GM19455 (cell line): Measurements from ENCODE around the gene ARHGEF4.

Experiments used
- ATAC-seq: cut with Tn5 transposase; IDR thresholded peaks from one replicate; pipeline ENCODE4 v1.9.1; 2021; ENCODE audit not compliant: unreplicated experiment

ARHGEF4 gene, protein sequence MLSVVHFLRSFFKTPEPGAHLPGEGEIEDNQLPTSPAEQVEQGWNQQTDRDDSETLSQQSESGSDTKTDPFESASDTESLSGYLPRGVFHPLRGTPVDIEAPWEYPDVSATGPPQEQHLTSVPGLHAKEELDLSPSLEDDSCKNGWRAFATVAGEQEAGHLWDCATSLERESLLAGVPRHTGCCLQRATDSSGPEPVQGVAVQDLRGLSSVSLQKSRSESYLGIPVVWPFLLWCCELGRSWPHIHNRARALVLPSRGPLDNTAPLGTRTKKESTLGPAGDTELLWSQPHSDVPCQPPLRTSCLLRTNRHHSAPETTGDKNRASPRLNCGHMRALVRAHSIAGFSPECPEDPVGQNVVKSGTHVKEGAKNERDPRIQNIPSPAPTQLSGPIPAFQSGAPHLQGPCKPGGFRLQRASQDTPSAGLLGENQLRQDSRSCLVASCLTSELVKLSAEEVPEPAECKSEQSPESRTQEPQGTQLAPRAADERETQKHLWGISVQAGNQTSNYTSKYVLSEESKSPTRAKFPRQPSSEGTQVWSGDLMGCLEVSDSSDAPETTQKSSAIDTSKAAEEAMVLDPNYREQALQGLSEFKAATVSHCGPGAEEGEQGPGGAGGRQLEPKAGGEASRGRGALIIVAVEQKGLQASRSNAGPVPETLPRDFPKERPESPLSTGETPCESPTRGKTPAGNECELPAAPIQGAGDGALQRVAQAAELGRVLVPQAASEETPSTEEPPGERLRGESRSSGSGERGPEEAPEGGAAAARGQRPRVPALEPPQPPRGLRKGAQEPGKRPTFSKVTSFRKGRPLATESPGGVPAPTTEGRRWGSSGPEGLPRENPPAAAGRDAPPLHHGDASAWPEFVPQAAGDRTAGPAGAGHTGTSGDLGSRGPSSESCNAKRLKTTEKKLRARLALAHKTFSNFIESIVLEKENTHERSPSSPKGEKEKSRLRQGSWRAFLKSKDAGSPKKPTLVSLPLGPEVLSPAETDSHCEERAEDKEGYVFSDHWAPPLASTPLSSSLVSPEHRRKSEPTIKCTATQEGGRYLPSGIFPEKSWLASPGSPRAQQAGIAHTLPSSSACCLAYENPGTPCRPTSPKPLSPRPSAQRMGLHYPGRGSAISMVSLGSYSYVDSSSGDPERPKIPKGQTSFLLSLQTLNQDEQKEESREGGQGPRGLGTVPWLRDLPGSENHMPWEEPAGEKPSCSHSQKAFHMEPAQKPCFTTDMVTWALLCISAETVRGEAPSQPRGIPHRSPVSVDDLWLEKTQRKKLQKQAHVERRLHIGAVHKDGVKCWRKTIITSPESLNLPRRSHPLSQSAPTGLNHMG (N-terminal part only)

DNA sequence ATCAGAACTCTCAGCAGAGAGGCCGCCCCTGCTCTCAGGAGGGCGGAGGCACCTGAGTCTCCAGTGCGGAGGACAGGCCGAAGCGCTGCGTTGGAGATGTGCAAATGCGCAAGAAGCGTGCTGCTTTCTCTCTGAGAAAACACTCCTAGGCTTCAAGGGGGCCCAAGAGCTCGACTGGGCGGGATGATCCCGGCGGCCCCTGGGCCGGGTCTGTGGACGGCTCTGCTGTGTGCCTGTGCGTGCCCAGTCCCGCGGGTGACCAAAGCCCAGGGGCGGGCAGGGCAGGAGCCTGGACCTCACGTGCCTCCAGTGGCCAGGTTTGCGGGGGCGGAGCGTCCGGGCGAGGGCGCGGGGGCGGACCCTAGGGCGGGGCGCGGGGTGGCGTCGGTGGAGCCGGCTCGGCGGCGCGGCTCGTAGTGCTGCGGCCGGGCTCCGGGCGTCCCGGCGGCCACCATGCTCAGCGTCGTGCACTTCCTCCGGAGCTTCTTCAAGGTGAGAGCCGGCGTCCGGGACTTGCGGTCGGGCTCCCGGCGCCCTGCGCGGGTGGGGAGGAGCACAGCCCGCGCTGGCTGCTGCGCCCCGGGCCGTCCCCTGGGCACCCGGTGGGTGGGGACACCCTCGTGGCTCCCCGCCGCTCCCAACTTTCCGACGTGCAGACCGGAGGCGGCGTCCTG, at the start of gene ARHGEF4:
TSS of gene ARHGEF4 (plus strand) at position 414 of the 674 bp plus-strand sequence. CDS start at position 454, 40 bp downstream.
- no peak for ATAC-seq

DNA sequence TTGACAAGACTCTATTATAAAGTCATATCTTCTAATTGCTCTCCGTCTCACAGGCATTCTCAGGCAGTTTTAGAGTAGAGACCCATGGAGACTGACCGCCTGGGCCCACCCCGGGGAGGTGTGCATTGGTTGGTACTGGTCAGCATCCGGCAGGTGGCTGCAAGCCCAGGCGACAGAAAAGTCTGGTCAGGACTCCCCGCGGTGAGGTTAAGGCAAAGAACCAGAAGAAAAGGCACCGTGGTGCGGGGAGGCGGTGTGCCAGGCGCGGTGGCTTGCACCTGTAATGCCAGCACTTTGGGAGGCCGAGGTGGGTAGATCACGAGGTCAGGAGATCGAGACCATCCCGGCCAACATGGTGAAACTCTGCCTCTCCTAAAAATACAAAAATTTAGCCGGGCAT, 48.9 kb upstream of the ARHGEF4 start:
- no peak for ATAC-seq

DNA sequence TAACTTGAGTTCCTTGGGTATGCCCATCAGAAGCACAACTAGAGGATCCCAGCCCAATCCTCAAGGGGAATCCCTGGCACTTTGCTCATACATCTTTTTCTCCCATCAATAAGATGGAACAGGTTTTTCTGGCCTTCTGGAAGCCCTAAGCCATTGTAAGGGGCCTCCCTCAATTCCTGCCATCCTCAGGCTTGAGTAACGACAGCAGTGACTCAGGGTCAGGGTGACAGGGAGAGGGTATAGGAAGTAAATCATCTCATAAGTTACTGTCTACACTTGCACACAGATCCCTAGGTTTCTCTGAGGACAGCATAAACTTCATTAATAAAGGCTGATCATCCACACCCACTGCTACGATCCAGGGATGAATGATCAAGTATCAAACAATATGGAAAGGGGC, 46.4 kb upstream of the ARHGEF4 start:
- ATAC-seq, result no peak

DNA sequence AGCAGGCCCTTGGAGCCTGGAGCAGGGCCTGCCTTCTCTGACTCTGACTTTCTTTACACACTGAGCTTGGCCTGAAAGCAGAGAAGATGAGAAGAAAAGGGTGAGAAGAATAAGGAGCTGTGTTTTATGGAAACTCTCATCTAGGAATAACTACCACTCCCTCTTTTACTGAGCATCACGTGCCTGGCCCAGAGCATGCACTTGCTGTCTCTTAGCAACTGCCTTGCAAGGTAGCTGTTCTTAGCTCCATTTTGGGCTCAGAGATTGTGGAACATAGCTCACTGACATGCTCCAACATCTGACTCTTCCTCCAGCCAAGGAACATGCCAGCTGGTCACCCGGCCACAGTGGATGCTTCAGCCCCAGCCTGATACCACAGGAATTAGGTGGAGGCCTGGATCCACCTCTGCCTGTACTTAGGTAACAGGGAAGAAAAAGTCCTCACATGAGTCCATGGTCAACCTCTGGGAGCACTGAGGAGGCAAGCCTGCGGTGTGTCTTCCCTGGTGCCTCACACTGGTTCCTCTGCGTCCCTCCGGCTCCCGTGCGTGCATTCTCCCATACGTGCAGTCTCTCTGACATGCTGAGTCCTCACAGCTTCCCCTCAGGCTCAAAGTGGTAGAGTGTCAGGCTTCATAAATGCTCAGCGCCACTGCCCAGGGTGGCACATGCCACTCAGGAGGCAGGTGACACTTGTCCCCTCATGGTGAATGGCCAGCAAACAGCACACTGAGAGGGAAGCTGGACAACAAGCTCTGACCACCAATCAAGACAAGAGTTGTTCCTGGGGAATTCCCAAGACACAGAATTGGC, 45.7 kb upstream of the ARHGEF4 start:
- no peak for ATAC-seq

DNA sequence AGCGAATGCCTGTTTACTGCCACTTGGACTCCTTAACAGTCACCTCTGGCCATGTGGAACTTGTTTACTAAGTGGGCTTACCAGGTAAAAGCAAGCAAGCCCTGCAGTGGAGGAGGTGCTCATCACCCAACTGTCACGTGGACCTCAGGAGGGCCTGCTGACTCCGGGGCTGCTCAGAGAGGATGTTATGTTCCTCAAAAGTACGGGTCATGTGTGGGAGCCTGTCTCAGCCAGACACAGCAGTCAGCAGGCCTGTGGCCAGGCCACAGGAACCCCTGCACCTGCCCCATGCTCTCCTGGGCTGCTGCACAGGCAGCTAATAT, 45.1 kb upstream of the ARHGEF4 start:
- ATAC-seq, result no peak

DNA sequence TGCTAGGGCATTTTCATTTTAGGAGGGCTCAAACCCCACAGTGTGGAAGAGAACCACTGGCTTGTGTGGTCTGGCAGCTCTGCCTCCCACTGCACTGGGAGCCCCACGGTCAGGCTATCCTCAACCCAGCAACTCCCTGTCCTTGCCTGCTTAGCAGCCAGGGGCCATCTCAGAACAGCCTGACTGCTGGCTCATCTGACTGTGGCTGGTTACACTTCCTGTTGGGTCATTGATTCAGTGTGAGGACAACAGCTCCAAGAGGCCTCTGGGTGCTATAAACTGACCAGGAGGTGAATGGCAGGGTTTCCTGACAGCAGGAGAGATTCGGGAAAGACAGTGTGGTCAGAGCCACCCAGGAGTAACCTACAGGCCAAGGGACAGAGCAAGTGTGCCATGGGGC, 41.3 kb upstream of the ARHGEF4 start:
- ATAC-seq, result no peak

DNA sequence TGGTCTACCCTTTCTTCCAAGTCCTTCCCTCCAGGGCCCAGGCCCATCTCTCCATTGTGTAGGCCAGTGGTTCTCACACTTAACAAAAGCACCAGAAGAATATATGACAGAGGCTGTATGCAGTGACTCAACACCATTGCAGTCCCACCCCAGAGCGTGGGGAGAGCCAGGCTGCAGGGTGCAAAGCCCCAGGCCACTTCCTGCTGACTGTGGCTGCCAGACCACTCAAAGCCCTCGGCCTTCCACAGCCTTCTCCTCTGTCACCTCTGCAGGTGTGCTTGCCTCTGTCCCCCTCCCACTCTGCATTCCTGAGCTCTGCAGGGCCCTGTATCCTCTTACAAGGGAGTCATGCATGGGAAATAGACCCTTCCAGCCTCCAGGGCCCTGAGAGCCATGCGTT, 40.4 kb upstream of the ARHGEF4 start:
- ATAC-seq, result no peak

DNA sequence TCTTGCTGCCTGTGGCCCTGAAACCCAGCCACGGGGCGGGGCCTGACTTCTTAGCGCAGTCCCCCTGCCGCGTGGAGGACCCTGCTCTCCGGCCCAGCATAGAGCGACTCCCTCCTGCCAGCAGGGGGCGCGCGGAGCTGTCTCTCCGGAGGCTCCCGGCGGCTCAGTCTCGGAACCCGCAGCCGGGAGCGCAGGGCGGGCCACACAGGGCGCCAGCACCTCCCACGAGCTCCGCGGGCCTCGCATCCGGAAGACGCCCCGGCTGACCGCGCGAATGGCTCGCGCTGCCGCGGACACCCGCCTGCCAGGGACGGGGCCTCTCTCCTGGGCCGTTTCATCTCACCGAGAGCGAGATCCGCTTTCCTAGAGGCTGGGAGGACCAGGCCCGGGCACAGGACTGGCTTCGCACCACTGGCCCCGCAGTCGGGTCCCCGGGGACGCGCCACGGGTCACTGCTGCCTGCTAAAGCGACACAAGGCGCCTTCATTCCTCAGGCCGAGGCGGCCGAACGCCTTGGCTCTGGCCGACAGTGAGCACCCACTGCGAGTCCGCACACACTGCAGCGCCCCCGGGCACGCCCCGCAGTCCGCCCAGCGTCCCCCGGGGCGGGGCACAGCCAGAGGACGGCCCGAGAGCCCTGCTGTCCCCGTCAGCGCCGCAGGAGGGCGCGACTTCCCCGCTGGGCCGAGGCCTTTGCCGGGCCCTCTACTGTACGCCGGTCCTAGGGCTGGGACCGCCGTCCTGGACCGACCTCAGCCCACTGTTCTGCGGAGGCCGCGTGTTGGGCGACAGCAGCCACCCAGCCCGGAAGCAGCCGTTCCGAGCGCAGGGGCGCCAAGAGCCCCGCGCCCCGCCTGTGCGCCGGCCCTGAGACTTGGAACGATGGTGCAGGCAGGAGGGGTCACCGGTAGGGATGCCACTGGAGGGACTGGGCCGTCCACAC, 39.0 kb upstream of the ARHGEF4 start:
- ATAC-seq, result peak; percentile 93

DNA sequence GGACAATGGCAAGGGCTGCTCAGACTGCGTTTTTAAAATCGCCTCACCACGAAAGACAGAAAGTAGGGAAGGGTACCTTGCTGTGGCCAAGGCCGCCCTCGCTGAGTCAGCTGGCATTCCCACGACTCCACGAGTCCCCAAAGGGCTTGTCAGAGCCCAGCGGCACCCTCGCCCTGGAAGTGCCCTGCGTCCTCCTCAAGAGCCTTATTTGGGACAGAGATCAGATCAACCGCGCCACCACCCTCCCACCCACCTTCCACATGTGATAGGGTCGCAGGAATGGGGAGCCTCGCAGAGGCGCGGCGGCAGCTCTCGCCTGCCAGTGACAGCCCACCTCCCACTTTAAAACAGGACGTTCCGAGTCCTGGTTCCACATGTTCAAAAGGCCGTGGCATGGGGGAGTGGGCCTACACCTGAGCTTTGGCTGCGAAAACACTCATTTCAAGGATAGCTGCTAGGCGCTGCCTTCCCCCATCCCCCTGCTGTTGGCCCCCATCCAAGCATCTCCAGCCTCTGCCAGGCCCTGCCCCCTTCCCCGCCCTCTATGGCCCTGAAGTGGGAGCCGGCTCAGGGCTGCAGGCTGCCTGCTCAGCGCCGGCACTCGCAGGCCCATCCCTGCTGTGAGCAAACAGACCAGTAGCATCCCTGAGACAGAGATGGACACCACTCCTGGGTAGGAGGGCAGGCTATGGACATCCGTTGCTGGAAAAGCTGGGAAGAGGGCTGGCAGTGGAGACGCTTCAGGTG, 38.1 kb upstream of the ARHGEF4 start:
- no peak for ATAC-seq

DNA sequence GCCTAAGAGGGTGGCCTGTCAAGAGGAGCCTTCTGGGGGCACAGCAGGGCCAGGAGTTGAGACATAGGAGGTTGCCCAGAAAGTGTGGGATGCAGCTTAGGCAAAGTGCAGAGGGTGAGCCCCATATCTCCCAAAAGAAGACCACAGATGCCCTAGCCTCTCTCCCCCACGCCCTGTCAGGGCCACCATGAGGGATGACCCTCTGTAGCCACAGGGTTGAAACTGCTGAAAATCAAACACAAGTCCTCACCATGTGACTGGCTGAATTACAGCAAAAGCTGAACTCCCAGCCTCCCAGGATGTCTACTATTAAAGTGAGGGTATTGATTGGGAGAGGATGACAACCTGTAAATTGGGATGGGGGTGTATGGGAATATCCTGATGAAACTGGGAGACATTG, 37.4 kb upstream of the ARHGEF4 start:
- no peak for ATAC-seq

DNA sequence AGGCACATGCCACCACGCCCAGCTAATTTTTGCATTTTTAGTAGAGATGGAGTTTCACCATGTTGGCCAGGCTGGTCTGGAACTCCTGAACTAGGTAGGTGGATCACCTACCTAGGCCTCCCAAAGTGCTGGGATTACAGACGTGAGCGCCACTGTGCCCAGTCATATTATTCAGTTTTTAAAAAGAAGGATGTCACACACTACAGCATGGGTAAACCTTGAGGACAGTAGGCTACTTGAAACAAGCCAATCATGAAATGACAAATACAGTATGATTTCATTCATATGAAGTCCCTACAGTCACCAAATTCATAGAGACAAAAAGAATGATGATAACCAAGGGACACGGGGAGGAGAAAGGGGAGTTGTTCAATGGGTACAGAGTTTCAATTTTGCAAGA, 31.1 kb upstream of the ARHGEF4 start:
- no peak for ATAC-seq

DNA sequence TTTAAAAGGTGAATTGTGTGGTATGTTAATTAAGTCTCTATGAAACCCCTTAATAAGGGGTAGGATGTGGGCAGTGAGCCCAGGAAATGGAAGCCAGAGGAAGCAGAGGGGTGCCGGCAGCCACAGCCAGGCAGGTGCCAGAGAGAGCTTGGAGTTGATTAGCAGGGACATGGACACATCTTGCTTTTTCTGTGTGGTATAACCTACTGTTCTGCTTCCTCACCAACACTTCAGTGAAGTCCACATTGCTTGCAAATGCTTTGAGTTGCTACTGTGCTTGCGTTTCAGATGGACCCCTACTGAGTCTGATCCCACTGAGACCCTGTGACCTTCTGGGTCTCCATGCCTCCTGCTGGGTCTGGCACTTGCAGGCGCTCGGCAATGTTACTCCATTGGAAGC, 30.3 kb upstream of the ARHGEF4 start:
- no peak for ATAC-seq

DNA sequence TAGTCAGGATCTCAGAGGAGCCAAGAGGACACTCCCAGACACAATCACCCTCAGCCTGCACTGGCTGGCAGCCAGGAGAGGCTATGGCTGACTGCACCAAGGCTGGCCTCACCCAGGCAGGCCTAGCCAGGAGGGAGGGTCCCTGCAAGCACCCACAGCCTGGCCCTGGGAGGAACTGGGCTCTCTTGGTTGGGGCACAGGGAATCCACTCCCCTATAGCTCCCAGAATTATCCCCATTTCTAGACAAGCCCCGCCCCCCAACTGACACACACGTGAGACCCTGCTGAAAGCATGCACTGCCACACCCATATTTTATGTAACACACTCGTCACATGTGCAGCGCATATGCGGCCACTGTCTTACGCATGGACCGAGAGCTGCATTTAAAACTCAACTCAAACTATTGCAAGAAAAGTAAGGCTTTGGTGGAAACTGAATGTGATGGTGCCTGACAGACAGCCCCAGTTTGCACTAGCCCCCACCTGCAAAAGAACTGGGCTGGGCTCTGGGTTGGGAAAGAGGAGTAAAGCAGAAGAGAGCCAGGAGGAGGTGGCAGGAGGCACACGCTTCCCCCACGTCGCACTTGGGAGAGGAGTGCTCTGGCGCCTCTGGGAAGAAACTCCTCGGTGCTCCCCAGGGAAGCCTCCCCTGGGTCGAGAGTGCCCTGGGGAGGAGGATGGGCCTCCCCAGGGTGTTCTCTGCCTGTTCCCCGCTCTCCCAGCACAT, 28.9 kb upstream of the ARHGEF4 start:
- no peak for ATAC-seq

DNA sequence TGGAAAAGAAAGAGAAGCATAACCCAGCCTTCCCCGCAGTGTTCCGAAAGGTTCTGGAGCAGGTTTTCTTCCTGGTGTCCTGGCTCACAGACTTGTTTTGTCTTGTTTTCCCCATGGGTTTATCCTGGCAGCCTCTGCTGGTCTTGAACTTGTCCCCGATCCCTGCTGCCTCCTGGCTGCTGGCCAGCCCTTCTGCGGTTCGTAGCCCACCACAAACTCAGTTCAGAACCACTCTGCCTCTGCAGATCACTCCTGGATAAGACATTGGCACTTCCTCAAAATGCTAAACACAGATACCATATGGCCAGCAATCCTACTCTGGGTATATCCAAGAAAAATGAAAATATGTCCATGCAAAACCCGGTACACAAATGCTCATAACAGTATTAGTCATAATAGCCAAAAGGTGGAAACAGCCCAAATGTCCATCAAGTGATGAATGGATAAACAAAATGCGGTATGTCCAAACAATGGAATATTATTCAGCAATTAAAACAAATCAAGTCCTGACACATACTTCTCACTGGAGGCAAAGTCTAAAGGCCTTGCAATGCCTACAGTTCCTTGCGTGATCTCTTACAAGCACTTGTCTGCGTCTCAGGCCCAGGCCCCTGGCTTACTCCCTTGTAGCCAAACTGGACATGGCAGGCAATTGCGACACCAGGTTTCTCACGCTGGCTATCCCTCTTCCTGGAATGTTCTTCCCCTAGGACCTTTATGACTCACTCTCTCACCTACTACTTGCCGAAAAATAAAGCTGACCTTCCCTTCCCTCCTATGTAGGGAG, 28.0 kb upstream of the ARHGEF4 start:
- ATAC-seq, result no peak

DNA sequence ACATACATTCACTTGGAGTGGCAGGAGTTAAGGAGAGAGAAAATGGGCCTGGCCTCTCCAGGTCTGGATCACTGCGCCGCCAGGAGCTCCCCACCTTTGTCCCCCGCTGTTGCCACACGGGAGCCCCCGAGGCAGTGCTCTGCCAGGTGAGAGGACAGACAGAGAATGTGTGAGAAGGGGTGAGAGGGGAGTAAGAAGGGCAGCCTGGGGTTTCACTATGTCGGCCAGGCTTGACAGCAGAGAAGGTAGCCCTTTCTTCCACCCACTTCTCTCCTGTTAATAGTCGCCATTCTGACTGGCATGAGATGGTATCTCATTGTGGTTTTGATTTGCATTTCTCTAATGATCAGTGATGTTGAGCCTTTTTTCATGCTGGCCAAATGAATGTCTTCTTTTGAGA, 26.2 kb upstream of the ARHGEF4 start:
- no peak for ATAC-seq

DNA sequence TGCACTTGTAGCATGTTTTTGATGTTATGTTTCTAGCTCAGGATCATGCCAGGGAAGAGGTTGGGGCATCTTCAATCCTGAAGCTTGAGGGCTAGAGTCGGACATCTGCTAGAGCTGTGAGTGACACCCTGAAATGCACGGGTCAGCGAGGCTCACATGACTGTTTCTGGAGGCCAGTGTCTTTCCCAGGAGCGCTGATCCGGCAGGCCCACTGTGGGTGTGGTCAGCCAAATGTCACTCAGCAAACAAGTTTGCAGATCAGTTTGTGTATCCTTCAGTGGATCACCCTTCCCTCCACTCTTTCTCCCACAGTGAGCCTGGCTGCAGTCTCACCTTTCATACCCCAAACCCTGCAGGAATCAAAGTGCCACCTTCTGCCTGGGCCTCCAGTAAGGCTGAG, 23.0 kb upstream of the ARHGEF4 start:
- no peak for ATAC-seq
